Naive thymus-derived CD8-positive, alpha-beta T cell (primary cell): ENCODE measurements around the gene HDAC4. TPM values are rescaled to one million over a fixed set of nuclear protein-coding genes. Genes with fewer than 3 reads are reported as not detected.

Source experiments
- ATAC-seq, 2 donors: fragments of 150-1000 bp; cut with Tn5 transposase in 1 of 2; sonication (Bioruptor Pico), chemical (Tn5 transposase) in 1 of 2; 1 replicate in 1 of 2; 2 replicates in 1 of 2; pipeline ENCODE4 v1.10.0; 2021; ENCODE audit warnings: mild to moderate bottlenecking in 2 of 2, moderate library complexity in 2 of 2
- POLR2A ChIA-PET: fragments of 350-600 bp; sonication (Branson Sonifier 250); formaldehyde crosslinking; loops from one replicate; lab custom pipeline; 2021; ENCODE audit warnings: antibody characterized with exemption; lab: Charles Lee
- DNase-seq, 10 donors: peaks; one replicate each; pipeline versions ENCODE4 v3.0.0 to v3.0.0-alpha.2; 2020 to 2022
- H3K27ac Mint-ChIP-seq, 10 donors: one replicate each; pipeline ENCODE4 v1.8.0; 2020 to 2022; ENCODE audit warnings: mild to moderate bottlenecking in 10 of 10, mixed read lengths in 10 of 10, moderate library complexity in 4 of 10, inconsistent platforms in 1 of 10
- H3K27me3 Mint-ChIP-seq, 5 donors: one replicate each; pipeline ENCODE4 v1.8.0; 2021 to 2022; ENCODE audit warnings: mixed read lengths in 5 of 5
- H3K36me3 Mint-ChIP-seq, 3 donors: one replicate each; pipeline ENCODE4 v1.8.0; 2020 to 2022; ENCODE audit warnings: mixed read lengths in 3 of 3, mild to moderate bottlenecking in 2 of 3, inconsistent platforms in 1 of 3
- H3K4me1 Mint-ChIP-seq, 4 donors: one replicate each; pipeline ENCODE4 v1.8.0; 2021 to 2022; ENCODE audit warnings: mixed read lengths in 4 of 4
- H3K4me3 Mint-ChIP-seq, 10 donors: one replicate each; pipeline ENCODE4 v1.8.0; 2020 to 2022; ENCODE audit warnings: mild to moderate bottlenecking in 10 of 10, mixed read lengths in 10 of 10, moderate library complexity in 6 of 10, inconsistent platforms in 1 of 10
- H3K9me3 Mint-ChIP-seq, 9 donors: one replicate each; pipeline ENCODE4 v1.8.0; 2020 to 2022; ENCODE audit warnings: mixed read lengths in 9 of 9, mild to moderate bottlenecking in 3 of 9, inconsistent platforms in 1 of 9, moderate library complexity in 1 of 9
- polyA plus RNA-seq, 3 donors: library from polyadenylated mRNA; unstranded; fragments of 300-500 nt; fragmentation: Illumina TruSeq; gene quantifications; one replicate each; pipeline ENCODE4 v1.2.3, GENCODE V29; 2021
- total RNA-seq, 8 experiments: library from RNA in 2 of 8; stranded (reverse) in 2 of 8; gene quantifications; one replicate each; pipeline ENCODE4 v1.2.3 and lab custom pipeline; 2021 to 2026

Gene HDAC4
- total and polyA plus RNA-seq, 5 experiments from 2014 or later, result 2.8 to 37.3 (median 10.1) TPM

DNA sequence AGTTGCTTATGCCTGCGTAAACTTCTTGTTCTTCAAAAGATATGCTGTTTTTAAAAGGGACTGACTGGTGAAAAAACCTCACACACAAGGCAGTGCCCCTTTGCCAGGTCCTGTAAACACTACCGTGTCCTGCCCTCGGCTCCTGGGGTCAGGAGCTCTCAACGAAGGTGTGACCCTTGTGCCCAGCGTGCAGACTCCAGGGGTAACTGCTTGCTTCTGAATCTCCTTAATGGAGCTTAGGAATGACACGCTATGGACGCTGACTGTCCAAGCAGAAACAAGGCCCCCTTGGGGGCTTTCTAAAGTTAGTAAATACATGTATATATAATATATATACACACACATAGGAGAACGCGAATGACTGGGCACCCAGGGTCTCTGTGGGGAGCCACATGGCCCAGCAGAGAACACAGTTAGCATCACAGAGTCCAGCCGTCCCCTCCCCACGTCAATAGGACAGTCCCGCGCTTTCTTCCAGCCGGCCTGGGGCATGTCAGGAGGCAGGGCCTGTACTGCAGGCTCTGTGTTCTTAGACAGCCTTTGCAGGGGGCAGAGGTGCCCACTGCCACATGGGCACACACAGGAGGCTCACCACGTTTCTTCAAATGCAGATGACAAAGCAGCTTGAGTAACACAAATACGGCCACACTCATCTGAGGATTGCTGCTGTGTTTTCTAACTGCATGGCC is 96.1 kb downstream of the HDAC4 start:
- no peaks in the 10 kb centered on the region for H3K9me3 Mint-ChIP-seq
- H3K4me3 Mint-ChIP-seq, result peak overlapping the region in 1 of 10 donors; percentile 24
- H3K4me1 Mint-ChIP-seq, result peaks cover 33 to 54% (median 44%) of the 10 kb centered on the region in 4 donors
- no peaks in the 10 kb centered on the region for H3K27me3 Mint-ChIP-seq
- H3K27ac Mint-ChIP-seq, result peak overlapping the region in 2 of 10 donors; percentile 15 to 21
- POLR2A ChIA-PET, result interaction anchor here (1.3 to 2.1 kb wide), 3 partner anchors 13 to 37 kb away, joined by 4 to 11 read pairs (median 5); no protein-coding TSS in a partner anchor
- DNase-seq, result no peak
- no peaks in the 10 kb centered on the region for H3K36me3 Mint-ChIP-seq
- ATAC-seq, result no peak

DNA sequence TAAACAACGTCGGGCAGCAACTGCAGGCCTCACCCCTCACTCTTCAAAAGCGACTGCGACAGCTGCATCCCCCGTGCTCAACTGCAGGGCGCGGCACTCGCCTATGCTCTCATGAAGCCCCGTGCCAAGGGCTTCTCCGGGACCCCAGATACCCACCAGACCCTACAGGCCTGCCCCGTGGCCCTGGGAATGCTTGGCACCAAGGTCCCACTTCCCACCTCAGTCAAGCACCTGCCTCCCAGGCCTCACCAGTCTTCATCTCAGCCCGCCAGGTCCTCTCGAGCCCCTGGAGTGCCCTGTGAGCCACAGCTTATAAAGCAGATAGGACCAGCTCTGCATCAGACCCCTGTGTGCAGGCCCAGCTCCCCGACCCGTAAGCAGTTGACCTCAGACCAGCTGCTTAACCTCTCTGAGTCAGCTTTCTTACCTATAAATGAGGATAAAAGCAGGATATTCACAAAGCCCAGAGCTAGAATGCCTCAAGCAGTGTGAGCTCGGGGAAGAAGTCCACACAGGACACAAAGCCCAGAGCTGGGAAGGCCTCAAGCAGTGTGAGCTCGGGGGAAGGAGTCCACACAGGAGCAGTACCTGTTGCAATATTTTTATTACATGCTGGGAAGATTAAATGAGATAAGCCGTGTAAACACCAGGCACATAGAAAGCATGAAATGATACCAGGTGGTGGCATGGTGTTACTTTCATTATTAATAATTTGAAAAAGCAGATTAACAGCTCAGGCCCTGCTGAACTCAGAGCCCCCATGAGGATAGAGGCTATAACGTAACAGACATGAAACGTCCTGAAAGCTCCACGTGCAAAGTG is 96.9 kb downstream of the HDAC4 start:
- Mint-ChIP-seq H3K4me1 (peaks cover 35 to 59% (median 52%) of the 10 kb centered on the region in 4 donors), H3K4me3 (peak overlapping the region in 7 of 10 donors; percentile 6 to 81 (median 45))
- no peak for DNase-seq

GRCh38 chr2:239302808-239303557 is 97.8 kb downstream of the HDAC4 start:
- peaks cover 40 to 66% (median 60%) of the 10 kb centered on the region in 4 donors for H3K4me1 Mint-ChIP-seq
- DNase-seq, result no peak
- ATAC-seq, result no peak
- H3K36me3 Mint-ChIP-seq, result no peaks in the 10 kb centered on the region
- POLR2A ChIA-PET, result interaction anchor here (1.3 to 2.1 kb wide), 2 partner anchors 8 to 18 kb away, joined by 3 to 11 read pairs; no protein-coding TSS in a partner anchor
- no peaks in the 10 kb centered on the region for H3K9me3 Mint-ChIP-seq
- H3K4me3 Mint-ChIP-seq, result peak overlapping the region in 7 of 10 donors; percentile 6 to 81 (median 45)
- H3K27me3 Mint-ChIP-seq, result no peaks in the 10 kb centered on the region
- peak overlapping the region; percentile 52 to 95 (median 91) for H3K27ac Mint-ChIP-seq

More for the DNA sequence above, 96.9 kb downstream of the HDAC4 start:
- POLR2A ChIA-PET, result interaction anchor here (1.3 to 2.1 kb wide), 4 partner anchors 9 to 36 kb away, joined by 3 to 11 read pairs (median 4); no protein-coding TSS in a partner anchor
- peak overlapping the region; percentile 40 to 95 (median 91) for H3K27ac Mint-ChIP-seq
- no peaks in the 10 kb centered on the region for H3K9me3 Mint-ChIP-seq
- no peaks in the 10 kb centered on the region for H3K36me3 Mint-ChIP-seq
- no peaks in the 10 kb centered on the region for H3K27me3 Mint-ChIP-seq
- peak in 1 of 2 donors; percentile 26 for ATAC-seq

DNA sequence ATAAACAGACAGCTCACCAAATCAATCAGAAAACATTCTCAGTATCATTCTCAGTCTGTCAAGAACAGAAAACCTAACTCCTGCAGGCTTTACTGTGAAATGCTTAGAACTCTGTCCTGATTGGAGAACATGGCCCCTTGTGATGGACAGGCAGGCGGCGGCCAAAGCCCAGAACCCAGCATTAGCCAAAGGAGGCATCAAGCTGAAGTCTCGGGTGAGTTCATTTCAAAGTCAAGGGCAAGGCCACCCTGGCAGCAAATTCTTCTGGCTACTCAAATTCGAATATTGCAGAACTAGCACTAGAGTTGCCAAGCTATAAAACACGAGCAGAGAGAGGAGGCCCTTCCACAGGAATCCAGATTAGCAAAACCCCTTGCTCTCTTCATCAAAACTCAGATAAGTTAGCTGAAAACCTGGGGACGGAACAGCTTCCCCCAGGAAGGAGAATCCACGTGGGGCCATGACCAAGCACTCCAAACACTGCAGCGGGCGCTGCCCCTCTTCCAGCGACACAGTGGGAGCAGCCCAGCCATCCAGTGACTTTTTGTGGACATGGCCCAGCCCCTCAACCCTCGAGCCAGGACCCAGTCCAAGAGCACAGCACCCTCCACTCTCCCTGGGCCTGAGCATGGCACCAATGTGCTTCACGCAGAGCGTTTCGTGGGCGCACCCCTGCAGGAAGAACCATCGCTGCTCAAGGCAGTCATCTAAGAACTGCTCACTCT is 98.6 kb downstream of the HDAC4 start:
- ATAC-seq (no peak), DNase-seq (no peak)
- peaks cover 42 to 69% (median 64%) of the 10 kb centered on the region in 4 donors for H3K4me1 Mint-ChIP-seq
- H3K4me3 Mint-ChIP-seq, result peak overlapping the region in 2 of 10 donors; percentile 39 to 54
- POLR2A ChIA-PET, result interaction anchor here (1.0 to 2.1 kb wide), 3 partner anchors 19 to 35 kb away, joined by 3 to 11 read pairs (median 5); no protein-coding TSS in a partner anchor
- H3K9me3 Mint-ChIP-seq, result no peaks in the 10 kb centered on the region
- H3K27me3 Mint-ChIP-seq, result no peaks in the 10 kb centered on the region
- H3K27ac Mint-ChIP-seq, result peak overlapping the region; percentile 48 to 93 (median 70)
- H3K36me3 Mint-ChIP-seq, result no peaks in the 10 kb centered on the region

- no peak for DNase-seq
- Mint-ChIP-seq H3K27me3 (no peaks in the 10 kb centered on the region), H3K4me3 (peak overlapping the region in 5 of 10 donors; percentile 26 to 54 (median 30)), H3K9me3 (no peaks in the 10 kb centered on the region), H3K4me1 (peaks cover 44 to 79% (median 70%) of the 10 kb centered on the region in 4 donors), H3K27ac (peak overlapping the region; percentile 62 to 93 (median 72)), H3K36me3 (no peaks in the 10 kb centered on the region)
- no peak for ATAC-seq
- POLR2A ChIA-PET, result interaction anchor here (0.7 to 2.4 kb wide), 5 partner anchors 11 to 34 kb away, joined by 3 to 10 read pairs (median 3); no protein-coding TSS in a partner anchor
Observed at GRCh38 chr2:239300871-239301735, 99.7 kb downstream of the HDAC4 start.

GRCh38 chr2:239300242-239300641 is 100.6 kb downstream of the HDAC4 start:
- no peaks in the 10 kb centered on the region for H3K36me3 Mint-ChIP-seq
- DNase-seq, result no peak
- no peaks in the 10 kb centered on the region for H3K27me3 Mint-ChIP-seq
- peak overlapping the region in 6 of 10 donors; percentile 78 to 93 (median 84) for H3K27ac Mint-ChIP-seq
- peaks cover 52 to 84% (median 79%) of the 10 kb centered on the region in 4 donors for H3K4me1 Mint-ChIP-seq
- POLR2A ChIA-PET, result interaction anchor here (0.7 to 2.4 kb wide), 3 partner anchors 10 to 22 kb away, joined by 3 to 10 read pairs (median 4); no protein-coding TSS in a partner anchor
- H3K4me3 Mint-ChIP-seq, result peak overlapping the region in 1 of 10 donors; percentile 36
- no peaks in the 10 kb centered on the region for H3K9me3 Mint-ChIP-seq
- no peak for ATAC-seq

DNA sequence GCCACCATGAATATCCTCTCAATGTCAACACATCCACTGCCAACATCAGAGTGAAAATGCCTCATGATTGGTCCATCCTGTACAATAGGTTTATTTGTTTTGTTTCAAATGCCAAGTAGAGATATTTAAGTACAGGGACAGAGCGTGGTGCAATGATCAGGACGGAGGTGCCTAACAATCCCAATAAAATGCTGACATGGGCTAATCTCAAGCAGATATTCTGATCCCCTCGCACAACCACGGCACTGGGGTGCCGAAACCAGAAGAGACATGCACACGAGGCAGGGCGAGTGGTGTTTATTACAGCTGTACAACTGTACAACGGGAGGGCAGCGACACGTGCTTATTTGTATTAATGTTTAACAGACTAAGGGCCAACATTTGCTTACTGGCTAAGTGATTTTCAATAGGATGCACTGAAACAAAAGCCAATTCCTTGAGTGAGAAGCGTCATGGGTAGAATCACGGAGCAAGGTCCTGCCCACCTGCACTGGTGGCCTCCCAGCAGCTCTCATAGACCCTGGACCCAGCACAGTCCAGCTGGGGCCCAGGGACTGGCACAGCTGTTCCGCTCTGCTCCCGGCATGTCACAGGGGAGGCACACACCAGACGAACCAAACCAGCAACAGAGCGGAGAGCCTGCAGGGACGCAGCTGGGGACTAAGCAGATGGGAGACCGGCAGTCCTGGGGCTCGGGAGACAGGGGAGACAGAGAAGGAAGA is 101.4 kb downstream of the HDAC4 start:
- Mint-ChIP-seq H3K27ac (peak overlapping the region; percentile 3 to 99 (median 91)), H3K27me3 (no peaks in the 10 kb centered on the region), H3K4me3 (peak overlapping the region in 6 of 10 donors; percentile 7 to 94 (median 60)), H3K4me1 (peaks cover 53 to 83% (median 82%) of the 10 kb centered on the region in 4 donors), H3K36me3 (no peaks in the 10 kb centered on the region), H3K9me3 (no peaks in the 10 kb centered on the region)
- ATAC-seq (no peak), DNase-seq (no peak)
- POLR2A ChIA-PET, result interaction anchor here (0.7 to 11.6 kb wide), 9 partner anchors 9 to 99 kb away, joined by 3 to 98 read pairs (median 7); no protein-coding TSS in a partner anchor

DNA sequence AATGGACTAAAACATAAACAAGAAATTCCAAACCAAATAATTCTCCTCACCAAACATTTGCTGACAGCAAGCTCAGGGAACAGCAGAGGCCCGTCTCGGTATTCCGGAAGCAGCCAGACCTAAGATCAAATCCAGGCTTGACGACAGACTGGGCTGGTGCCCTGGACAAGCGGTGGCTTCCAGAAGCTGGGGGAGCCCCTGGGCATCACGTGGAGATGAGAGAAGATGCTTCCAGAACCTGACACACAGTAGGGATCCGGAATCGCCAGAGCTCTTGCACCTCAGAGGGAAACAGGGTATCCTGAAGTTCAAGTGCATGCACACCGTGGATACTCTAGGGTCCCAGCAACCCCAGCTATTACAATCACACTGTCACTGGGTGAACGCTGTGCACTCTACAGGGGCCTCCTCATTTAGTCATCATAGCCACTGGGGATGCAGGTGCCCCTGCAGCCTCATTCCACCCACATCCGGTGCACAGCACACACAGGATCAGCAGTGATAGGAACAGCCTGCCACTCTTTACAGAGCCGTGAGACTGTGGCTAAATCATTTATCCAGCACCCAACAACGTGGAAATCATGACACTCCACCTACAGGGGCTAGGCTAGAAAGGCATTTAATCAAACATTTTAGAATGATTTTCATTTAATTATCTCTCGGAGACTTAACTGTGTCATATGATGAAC is 102.6 kb downstream of the HDAC4 start:
- H3K9me3 Mint-ChIP-seq, result no peaks in the 10 kb centered on the region
- no peaks in the 10 kb centered on the region for H3K27me3 Mint-ChIP-seq
- ATAC-seq, result peak; percentile 82 to 83
- peaks cover 50 to 83% (median 81%) of the 10 kb centered on the region in 4 donors for H3K4me1 Mint-ChIP-seq
- peak overlapping the region; percentile 89 to 99 (median 96) for H3K27ac Mint-ChIP-seq
- H3K36me3 Mint-ChIP-seq, result no peaks in the 10 kb centered on the region
- POLR2A ChIA-PET, result interaction anchor here (0.7 to 11.6 kb wide), 15 partner anchors 9 to 103 kb away, joined by 3 to 98 read pairs (median 6); partner anchors contain the start of gene HDAC4
- DNase-seq, result peak; percentile 49 to 87 (median 74)
- peak overlapping the region; percentile 79 to 94 (median 92) for H3K4me3 Mint-ChIP-seq

- peak in 1 of 2 donors; percentile 16 for ATAC-seq
- Mint-ChIP-seq H3K36me3 (no peaks in the 10 kb centered on the region), H3K27ac (peak overlapping the region; percentile 89 to 99 (median 96)), H3K9me3 (no peaks in the 10 kb centered on the region), H3K27me3 (no peaks in the 10 kb centered on the region), H3K4me1 (peaks cover 47 to 84% (median 81%) of the 10 kb centered on the region in 4 donors), H3K4me3 (peak overlapping the region; percentile 79 to 94 (median 92))
- POLR2A ChIA-PET, result interaction anchor here (0.6 to 11.6 kb wide), 19 partner anchors 9 to 104 kb away, joined by 3 to 98 read pairs (median 6); partner anchors contain the start of gene HDAC4
- peak in 3 of 10 donors; percentile 37 to 61 (median 50) for DNase-seq
Observed at GRCh38 chr2:239297142-239298004, 103.4 kb downstream of the HDAC4 start.
